WTC11 (cell line): ENCODE data around the gene NAALADL2.

ENCODE experiments used
- NFYB ChIP-seq: sonication (generic); formaldehyde crosslinking; conservative IDR thresholded peaks from 2 replicates; pipeline ENCODE4 v1.8.0; 2022; ENCODE audit warnings: low read depth, missing genetic modification reagents
- NR2C2 ChIP-seq: sonication (generic); formaldehyde crosslinking; IDR thresholded peaks from 2 replicates; pipeline ENCODE4 v1.8.0; 2022; ENCODE audit warnings: mild to moderate bottlenecking, missing genetic modification reagents
- SP1 ChIP-seq: sonication (generic); formaldehyde crosslinking; conservative IDR thresholded peaks from 2 replicates; pipeline ENCODE4 v1.8.1; 2022; ENCODE audit warnings: missing genetic modification reagents
- ZNF317 ChIP-seq: sonication (generic); formaldehyde crosslinking; IDR thresholded peaks from 2 replicates; pipeline ENCODE4 v1.8.1; 2023; ENCODE audit warnings: low read depth, mild to moderate bottlenecking, moderate library complexity, missing genetic modification reagents, borderline replicate concordance
- TF ChIP-seq, protein P1 (sequence below): fragments of 200-600 bp; IDR thresholded peaks from 2 replicates; pipeline ENCODE4 v1.8.0; 2022; ENCODE audit warnings: antibody characterized with exemption
- TF ChIP-seq, protein P2 (sequence below): fragments of 250-450 bp; sonication (Bioruptor Pico); IDR thresholded peaks from 2 replicates; pipeline ENCODE4 v1.8.0; 2021; ENCODE audit warnings: mild to moderate bottlenecking
- TF ChIP-seq, protein P3 (sequence below): sonication (generic); formaldehyde crosslinking; IDR thresholded peaks from 2 replicates; pipeline ENCODE4 v1.8.1; 2023; ENCODE audit warnings: mild to moderate bottlenecking, missing genetic modification reagents, moderate library complexity
- TF ChIP-seq, protein P4 (sequence below): sonication (generic); formaldehyde crosslinking; IDR thresholded peaks from 2 replicates; pipeline ENCODE4 v1.8.1; 2023; ENCODE audit warnings: mild to moderate bottlenecking, missing genetic modification reagents, moderate library complexity
- TF ChIP-seq, protein P5 (sequence below): sonication (generic); formaldehyde crosslinking; conservative IDR thresholded peaks from 2 replicates; pipeline ENCODE4 v1.8.1; 2022; ENCODE audit warnings: mild to moderate bottlenecking, missing genetic modification reagents
- TF ChIP-seq, protein P6 (sequence below): sonication (generic); formaldehyde crosslinking; IDR thresholded peaks from 2 replicates; pipeline ENCODE4 v1.8.0; 2022; ENCODE audit warnings: mild to moderate bottlenecking, missing genetic modification reagents

DNA sequence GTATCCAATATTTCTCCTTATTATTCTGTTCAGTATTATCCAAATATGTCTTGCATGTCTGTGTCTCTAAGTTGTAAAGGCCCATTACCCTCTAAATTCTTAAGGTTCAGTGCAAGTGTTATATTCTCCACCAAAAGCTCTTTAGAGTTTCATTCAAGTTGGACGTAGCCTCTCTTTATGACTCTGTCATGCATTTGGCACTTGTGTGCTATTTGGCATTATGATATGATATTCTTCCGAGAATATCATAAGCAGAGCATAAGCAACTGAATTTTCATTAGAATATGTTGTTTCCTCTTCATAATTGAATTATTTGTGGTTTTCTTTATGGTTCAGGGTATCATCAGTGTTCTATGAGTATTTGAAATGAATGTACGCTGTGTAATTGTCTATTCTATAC lies 594.2 kb downstream of the NAALADL2 start:
- TF ChIP-seq, protein P1, sequence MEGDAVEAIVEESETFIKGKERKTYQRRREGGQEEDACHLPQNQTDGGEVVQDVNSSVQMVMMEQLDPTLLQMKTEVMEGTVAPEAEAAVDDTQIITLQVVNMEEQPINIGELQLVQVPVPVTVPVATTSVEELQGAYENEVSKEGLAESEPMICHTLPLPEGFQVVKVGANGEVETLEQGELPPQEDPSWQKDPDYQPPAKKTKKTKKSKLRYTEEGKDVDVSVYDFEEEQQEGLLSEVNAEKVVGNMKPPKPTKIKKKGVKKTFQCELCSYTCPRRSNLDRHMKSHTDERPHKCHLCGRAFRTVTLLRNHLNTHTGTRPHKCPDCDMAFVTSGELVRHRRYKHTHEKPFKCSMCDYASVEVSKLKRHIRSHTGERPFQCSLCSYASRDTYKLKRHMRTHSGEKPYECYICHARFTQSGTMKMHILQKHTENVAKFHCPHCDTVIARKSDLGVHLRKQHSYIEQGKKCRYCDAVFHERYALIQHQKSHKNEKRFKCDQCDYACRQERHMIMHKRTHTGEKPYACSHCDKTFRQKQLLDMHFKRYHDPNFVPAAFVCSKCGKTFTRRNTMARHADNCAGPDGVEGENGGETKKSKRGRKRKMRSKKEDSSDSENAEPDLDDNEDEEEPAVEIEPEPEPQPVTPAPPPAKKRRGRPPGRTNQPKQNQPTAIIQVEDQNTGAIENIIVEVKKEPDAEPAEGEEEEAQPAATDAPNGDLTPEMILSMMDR: no peak
- TF ChIP-seq NFYB (CRISPR knock-in tag): no peak
- no peak for TF ChIP-seq ZNF317 (CRISPR knock-in tag)
- TF ChIP-seq, protein P2, sequence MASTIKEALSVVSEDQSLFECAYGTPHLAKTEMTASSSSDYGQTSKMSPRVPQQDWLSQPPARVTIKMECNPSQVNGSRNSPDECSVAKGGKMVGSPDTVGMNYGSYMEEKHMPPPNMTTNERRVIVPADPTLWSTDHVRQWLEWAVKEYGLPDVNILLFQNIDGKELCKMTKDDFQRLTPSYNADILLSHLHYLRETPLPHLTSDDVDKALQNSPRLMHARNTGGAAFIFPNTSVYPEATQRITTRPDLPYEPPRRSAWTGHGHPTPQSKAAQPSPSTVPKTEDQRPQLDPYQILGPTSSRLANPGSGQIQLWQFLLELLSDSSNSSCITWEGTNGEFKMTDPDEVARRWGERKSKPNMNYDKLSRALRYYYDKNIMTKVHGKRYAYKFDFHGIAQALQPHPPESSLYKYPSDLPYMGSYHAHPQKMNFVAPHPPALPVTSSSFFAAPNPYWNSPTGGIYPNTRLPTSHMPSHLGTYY: no peak
- TF ChIP-seq SP1 (CRISPR knock-in tag): no peak
- TF ChIP-seq, protein P3, sequence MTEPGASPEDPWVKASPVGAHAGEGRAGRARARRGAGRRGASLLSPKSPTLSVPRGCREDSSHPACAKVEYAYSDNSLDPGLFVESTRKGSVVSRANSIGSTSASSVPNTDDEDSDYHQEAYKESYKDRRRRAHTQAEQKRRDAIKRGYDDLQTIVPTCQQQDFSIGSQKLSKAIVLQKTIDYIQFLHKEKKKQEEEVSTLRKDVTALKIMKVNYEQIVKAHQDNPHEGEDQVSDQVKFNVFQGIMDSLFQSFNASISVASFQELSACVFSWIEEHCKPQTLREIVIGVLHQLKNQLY: no peak
- TF ChIP-seq, protein P4, sequence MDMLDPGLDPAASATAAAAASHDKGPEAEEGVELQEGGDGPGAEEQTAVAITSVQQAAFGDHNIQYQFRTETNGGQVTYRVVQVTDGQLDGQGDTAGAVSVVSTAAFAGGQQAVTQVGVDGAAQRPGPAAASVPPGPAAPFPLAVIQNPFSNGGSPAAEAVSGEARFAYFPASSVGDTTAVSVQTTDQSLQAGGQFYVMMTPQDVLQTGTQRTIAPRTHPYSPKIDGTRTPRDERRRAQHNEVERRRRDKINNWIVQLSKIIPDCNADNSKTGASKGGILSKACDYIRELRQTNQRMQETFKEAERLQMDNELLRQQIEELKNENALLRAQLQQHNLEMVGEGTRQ: no peak
- TF ChIP-seq, protein P5, sequence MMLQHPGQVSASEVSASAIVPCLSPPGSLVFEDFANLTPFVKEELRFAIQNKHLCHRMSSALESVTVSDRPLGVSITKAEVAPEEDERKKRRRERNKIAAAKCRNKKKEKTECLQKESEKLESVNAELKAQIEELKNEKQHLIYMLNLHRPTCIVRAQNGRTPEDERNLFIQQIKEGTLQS (CRISPR knock-in tag): no peak
- TF ChIP-seq, protein P6, sequence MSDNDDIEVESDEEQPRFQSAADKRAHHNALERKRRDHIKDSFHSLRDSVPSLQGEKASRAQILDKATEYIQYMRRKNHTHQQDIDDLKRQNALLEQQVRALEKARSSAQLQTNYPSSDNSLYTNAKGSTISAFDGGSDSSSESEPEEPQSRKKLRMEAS (CRISPR knock-in tag): no peak
- no peak for TF ChIP-seq NR2C2
